HepG2 (cell line): Measurements from ENCODE around the gene HNRNPUL2. TPM values are rescaled to one million over a fixed set of nuclear protein-coding genes. Genes with fewer than 3 reads are reported as not detected.

Experiments used
- HMGXB4 ChIP-seq, 2 experiments: sonication (generic) in 1 of 2; formaldehyde crosslinking in 1 of 2; IDR thresholded peaks; 2 replicates each; pipeline versions ENCODE4 v1.4.0 to v1.6.1; 2018 to 2020; ENCODE audit warnings: missing genetic modification reagents in 2 of 2, borderline replicate concordance in 1 of 2, low read depth in 1 of 2, mild to moderate bottlenecking in 1 of 2, missing biosample characterization in 1 of 2
- MED13 ChIP-seq: sonication (generic); formaldehyde crosslinking; IDR thresholded peaks from 2 replicates; pipeline ENCODE4 v1.5.0; 2020; ENCODE audit warnings: missing genetic modification reagents
- MXD3 ChIP-seq: IDR thresholded peaks from 2 replicates; pipeline ENCODE4 v1.6.1; 2016; ENCODE audit warnings: mild to moderate bottlenecking, missing biosample characterization, missing genetic modification reagents
- MYC ChIP-seq: sonication (generic); formaldehyde crosslinking; IDR thresholded peaks from 2 replicates; pipeline ENCODE4 v1.9.0; 2021; ENCODE audit warnings: missing genetic modification reagents, borderline replicate concordance
- NFKB2 ChIP-seq: sonication (generic); formaldehyde crosslinking; IDR thresholded peaks from 2 replicates; pipeline ENCODE4 v1.4.0; 2020; ENCODE audit warnings: missing genetic modification reagents, borderline replicate concordance
- PAX8 ChIP-seq: sonication (generic); formaldehyde crosslinking; IDR thresholded peaks from 2 replicates; pipeline ENCODE4 v1.8.0; 2022; ENCODE audit warnings: mild to moderate bottlenecking, missing genetic modification reagents, borderline replicate concordance
- RNF219 ChIP-seq: sonication (generic); formaldehyde crosslinking; IDR thresholded peaks from 2 replicates; pipeline ENCODE4 v1.5.0; 2020; ENCODE audit warnings: mild to moderate bottlenecking, missing genetic modification reagents
- SNAPC5 ChIP-seq: sonication (generic); formaldehyde crosslinking; IDR thresholded peaks from 2 replicates; pipeline ENCODE4 v1.8.1; 2023; ENCODE audit warnings: mild to moderate bottlenecking, missing genetic modification reagents, borderline replicate concordance
- SRSF4 ChIP-seq: fragments of 200-400 bp; formaldehyde crosslinking; IDR thresholded peaks from one replicate; pipeline ENCODE4 v1.6.1; 2018; ENCODE audit warnings: mild to moderate bottlenecking, low read depth, low read length, moderate library complexity; ENCODE audit not compliant: poor library complexity, severe bottlenecking
- TRAFD1 ChIP-seq: sonication (generic); formaldehyde crosslinking; IDR thresholded peaks from 2 replicates; pipeline ENCODE4 v1.5.1; 2020; ENCODE audit warnings: missing genetic modification reagents, mild to moderate bottlenecking, borderline replicate concordance
- YEATS2 ChIP-seq: sonication (generic); formaldehyde crosslinking; IDR thresholded peaks from 2 replicates; pipeline ENCODE4 v1.4.0; 2020; ENCODE audit warnings: missing genetic modification reagents, borderline replicate concordance
- ZBTB14 ChIP-seq: sonication (generic); formaldehyde crosslinking; IDR thresholded peaks from 2 replicates; pipeline ENCODE4 v1.4.0; 2020; ENCODE audit warnings: missing genetic modification reagents
- ZKSCAN8 ChIP-seq: IDR thresholded peaks from 2 replicates; pipeline ENCODE4 v1.6.1; 2016; ENCODE audit warnings: borderline replicate concordance, missing genetic modification reagents, missing compliant biosample characterization
- ZNF44 ChIP-seq: sonication (generic); formaldehyde crosslinking; IDR thresholded peaks from 2 replicates; pipeline ENCODE4 v1.5.1; 2020; ENCODE audit warnings: mild to moderate bottlenecking, missing genetic modification reagents
- ZNF501 ChIP-seq: sonication (generic); formaldehyde crosslinking; IDR thresholded peaks from 2 replicates; pipeline ENCODE4 v1.5.1; 2020; ENCODE audit warnings: mild to moderate bottlenecking, moderate library complexity, missing genetic modification reagents
- ZNF674 ChIP-seq: sonication (generic); formaldehyde crosslinking; IDR thresholded peaks from 2 replicates; pipeline ENCODE4 v1.5.0; 2020; ENCODE audit warnings: low read depth, mild to moderate bottlenecking, missing genetic modification reagents
- ZNF691 ChIP-seq: sonication (generic); formaldehyde crosslinking; IDR thresholded peaks from 2 replicates; pipeline ENCODE4 v1.4.0; 2020; ENCODE audit warnings: missing genetic modification reagents, low read depth, mild to moderate bottlenecking, borderline replicate concordance
- ZSCAN25 ChIP-seq: sonication (generic); formaldehyde crosslinking; IDR thresholded peaks from 2 replicates; pipeline ENCODE4 v1.8.0; 2022; ENCODE audit warnings: mild to moderate bottlenecking, missing genetic modification reagents
- ZSCAN31 ChIP-seq: sonication (generic); formaldehyde crosslinking; IDR thresholded peaks from 2 replicates; pipeline ENCODE4 v1.5.0; 2020; ENCODE audit warnings: low read depth, mild to moderate bottlenecking, missing genetic modification reagents
- polyA plus RNA-seq, 8 experiments: library from polyadenylated mRNA; depleted of rRNA in 3 of 8; stranded (reverse) in 7 of 8; unstranded in 1 of 8; fragments of >200 nt; fragmentation: Illumina TruSeq in 4 of 8; extraction: Trizol in 4 of 8; gene quantifications; 2 replicates each; pipeline versions ENCODE4 v1.2.1 to v1.2.3, GENCODE V29; 2011 to 2016; ENCODE audit warnings: low read depth in 4 of 8, missing spikeins in 1 of 8, mixed read lengths in 1 of 8; ENCODE audit not compliant: insufficient read depth in 1 of 8
- total RNA-seq, 5 experiments: library from RNA; depleted of rRNA; stranded (reverse); fragments of >200 nt; fragmentation: Illumina TruSeq; extraction: Trizol; gene quantifications; 2 replicates each; pipeline ENCODE4 v1.2.3, GENCODE V29; 2016; ENCODE audit warnings: low read depth in 1 of 5

HNRNPUL2 gene
- total and polyA plus RNA-seq, 2 of the 13 experiments (the other 11 are each of a cell fraction or from before 2014, with no cell fraction given) = 8.4 to 9.6 TPM

- TF ChIP-seq RNF219 (CRISPR knock-in tag) (no peak), SRSF4 (no peak), ZNF501 (CRISPR knock-in tag) (peak; percentile 74), ZNF691 (no peak), TRAFD1 (CRISPR knock-in tag) (no peak), HMGXB4 (CRISPR knock-in tag; IDR thresholded peaks at IDR 0.05; ENCODE audit: borderline replicate concordance in 1 of 2, low read depth in 1 of 2) (peak in 1 of 2 experiments; percentile 33; a peak in 1 of 4 replicates), ZSCAN31 (CRISPR knock-in tag) (peak; percentile 49), MYC (peak; percentile 22; the same call in 1 of the 2 replicates), ZNF674 (no peak), NFKB2 (CRISPR knock-in tag) (peak; percentile 53; the same call in 1 of the 2 replicates), ZNF44 (no peak), MXD3 (no peak), MED13 (CRISPR knock-in tag) (no peak), SNAPC5 (CRISPR knock-in tag) (no peak), ZKSCAN8 (CRISPR knock-in tag) (no peak), YEATS2 (CRISPR knock-in tag) (peak; percentile 52), ZSCAN25 (peak; percentile 31; the same call in 1 of the 2 replicates), PAX8 (CRISPR knock-in tag) (no peak), ZBTB14 (CRISPR knock-in tag) (no peak)
Measured at GRCh38 chr11:62753736-62754603, 26.7 kb upstream of the HNRNPUL2 start, which contains the start of gene ZBTB3 (continued).
